GM08714 (cell line): ENCODE results near the gene ARMC12.

ENCODE experiments used
- H3K4me3 ChIP-seq: fragments of 200-500 bp; sonication (Bioruptor generic); 2 replicates; pipeline ENCODE4 v1.5.1; 2014; ENCODE audit warnings: mild to moderate bottlenecking, low read length, inconsistent platforms
- ZNF274 ChIP-seq: IDR thresholded peaks from 2 replicates; pipeline ENCODE4 v1.6.1; 2012; ENCODE audit warnings: mild to moderate bottlenecking, low read depth, low read length

ARMC12 gene

GRCh38 chr6:35710241-35710847 is 26.5 kb upstream of the ARMC12 start:
- no peak for TF ChIP-seq ZNF274
- H3K4me3 ChIP-seq = no peak overlapping the region

GRCh38 chr6:35711731-35712130 is 25.1 kb upstream of the ARMC12 start:
- TF ChIP-seq ZNF274 = no peak
- H3K4me3 ChIP-seq = no peak overlapping the region

GRCh38 chr6:35713006-35713767 is 23.6 kb upstream of the ARMC12 start:
- TF ChIP-seq ZNF274 = no peak
- H3K4me3 ChIP-seq = no peak overlapping the region

- TF ChIP-seq ZNF274 = no peak
Measured at GRCh38 chr6:35716798-35717197, 20.0 kb upstream of the ARMC12 start.

GRCh38 chr6:35717449-35718374 is 19.1 kb upstream of the ARMC12 start:
- no peak overlapping the region for H3K4me3 ChIP-seq
- no peak for TF ChIP-seq ZNF274

More at GRCh38 chr6:35716798-35717197, 20.0 kb upstream of the ARMC12 start:
- no peak overlapping the region for H3K4me3 ChIP-seq

- no peak for TF ChIP-seq ZNF274
- peak overlapping the region; percentile 7; the same call in 1 of the 2 replicates for H3K4me3 ChIP-seq
Measured at GRCh38 chr6:35718375-35718736, 18.5 kb upstream of the ARMC12 start.

GRCh38 chr6:35718911-35719381 is 17.9 kb upstream of the ARMC12 start:
- H3K4me3 ChIP-seq = no peak overlapping the region; the same call in 1 of the 2 replicates
- TF ChIP-seq ZNF274 = no peak

GRCh38 chr6:35719404-35719829 is 17.4 kb upstream of the ARMC12 start:
- H3K4me3 ChIP-seq = no peak overlapping the region; the same call in 1 of the 2 replicates
- no peak for TF ChIP-seq ZNF274

GRCh38 chr6:35719830-35720733 is 16.8 kb upstream of the ARMC12 start:
- no peak for TF ChIP-seq ZNF274
- H3K4me3 ChIP-seq = no peak overlapping the region; the same call in 1 of the 2 replicates

GRCh38 chr6:35722121-35722761 is 14.6 kb upstream of the ARMC12 start:
- H3K4me3 ChIP-seq = no peak overlapping the region
- TF ChIP-seq ZNF274 = no peak

- no peak for TF ChIP-seq ZNF274
- no peak overlapping the region for H3K4me3 ChIP-seq
Measured at GRCh38 chr6:35723587-35723986, 13.2 kb upstream of the ARMC12 start.

GRCh38 chr6:35724059-35724458 is 12.8 kb upstream of the ARMC12 start:
- TF ChIP-seq ZNF274 = no peak
- H3K4me3 ChIP-seq = no peak overlapping the region

- no peak for TF ChIP-seq ZNF274
Measured at GRCh38 chr6:35724471-35724870, 12.4 kb upstream of the ARMC12 start.

More at GRCh38 chr6:35724471-35724870, 12.4 kb upstream of the ARMC12 start:
- no peak overlapping the region for H3K4me3 ChIP-seq
